WI38 (cell line): ENCODE data around the gene LGI4.

ENCODE experiments used
- H3K4me3 ChIP-seq: 2 replicates; pipeline ENCODE4 v1.5.1; 2011; ENCODE audit warnings: low read depth, mild to moderate bottlenecking, control low read depth, low read length
- CTCF ChIP-seq: IDR thresholded peaks from 2 replicates; pipeline ENCODE4 v1.5.1; 2012; ENCODE audit warnings: low read depth, mild to moderate bottlenecking, control low read depth, low read length

LGI4 gene

DNA sequence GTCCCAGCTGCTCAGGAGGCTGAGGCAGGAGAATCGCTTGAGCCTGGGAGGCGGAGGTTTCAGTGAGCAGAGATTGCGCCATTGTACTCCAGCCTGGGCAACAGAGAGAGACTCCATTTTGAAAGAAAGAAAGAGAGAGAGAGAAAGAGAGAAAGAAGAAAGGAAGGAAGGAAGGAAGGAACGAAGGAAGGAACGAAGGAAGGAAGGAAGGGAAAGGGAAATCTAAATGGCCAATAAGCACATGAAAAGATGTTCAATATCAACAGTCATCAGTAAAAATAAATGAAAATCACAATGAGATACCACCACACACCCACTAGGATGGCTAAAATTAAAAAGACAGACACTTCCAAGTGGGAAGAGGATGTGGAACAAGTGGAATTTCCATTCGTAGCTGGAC is 39.4 kb upstream of the LGI4 start:
- H3K4me3 ChIP-seq, result no peak overlapping the region
- no peak for TF ChIP-seq CTCF

DNA sequence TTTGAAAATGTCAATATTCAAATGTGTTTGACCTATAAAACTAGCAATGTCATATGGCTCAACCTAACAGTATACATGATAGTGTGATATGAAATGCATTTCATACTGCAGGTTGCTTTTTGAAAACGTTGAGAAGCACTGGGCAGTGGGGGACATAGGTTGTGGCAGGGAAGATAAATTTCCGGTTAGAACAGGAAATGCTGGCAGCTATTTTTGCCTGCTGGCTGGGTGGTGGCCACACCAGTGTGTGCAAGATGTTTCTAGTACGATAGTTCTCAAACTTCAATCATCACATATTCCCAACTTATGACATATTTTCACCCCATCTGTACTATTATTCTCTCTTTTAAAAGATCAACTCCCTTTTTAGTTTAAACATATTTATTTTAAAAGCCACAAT is 36.9 kb upstream of the LGI4 start:
- no peak overlapping the region for H3K4me3 ChIP-seq
- no peak for TF ChIP-seq CTCF

DNA sequence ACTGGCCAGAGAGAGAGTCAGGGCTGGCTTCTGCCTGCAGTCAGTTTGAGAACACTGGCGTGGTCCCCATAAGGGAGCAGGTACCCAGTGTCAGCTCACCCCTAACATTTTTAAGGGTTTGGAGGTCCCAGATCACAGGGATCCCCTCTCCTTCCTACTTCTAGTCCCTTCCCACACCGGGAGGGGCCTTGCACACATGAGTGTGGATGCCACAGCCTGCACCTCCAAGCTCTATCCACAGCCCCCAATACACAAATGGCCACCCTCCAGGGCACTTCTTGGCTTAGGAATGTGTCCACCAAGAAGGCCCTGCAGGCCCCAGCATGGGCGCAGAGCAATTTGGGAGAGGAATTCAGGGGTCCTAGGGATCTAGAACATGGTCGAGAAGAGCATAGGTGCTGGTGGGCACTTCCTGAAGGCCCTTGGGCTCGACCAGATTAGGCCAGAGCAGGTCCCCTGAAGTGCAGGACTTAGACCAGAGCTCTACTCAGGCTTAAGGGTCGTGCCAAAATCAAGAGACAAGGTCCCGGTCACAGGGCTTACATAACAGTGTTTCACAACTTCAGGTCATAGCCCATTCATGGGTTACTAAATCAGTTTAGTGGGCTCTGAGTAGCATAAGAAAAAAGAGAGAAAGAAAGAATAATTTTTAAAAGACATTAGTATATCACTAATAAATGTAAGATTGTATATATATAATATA is 35.7 kb upstream of the LGI4 start:
- H3K4me3 ChIP-seq, result no peak overlapping the region
- no peak for TF ChIP-seq CTCF

DNA sequence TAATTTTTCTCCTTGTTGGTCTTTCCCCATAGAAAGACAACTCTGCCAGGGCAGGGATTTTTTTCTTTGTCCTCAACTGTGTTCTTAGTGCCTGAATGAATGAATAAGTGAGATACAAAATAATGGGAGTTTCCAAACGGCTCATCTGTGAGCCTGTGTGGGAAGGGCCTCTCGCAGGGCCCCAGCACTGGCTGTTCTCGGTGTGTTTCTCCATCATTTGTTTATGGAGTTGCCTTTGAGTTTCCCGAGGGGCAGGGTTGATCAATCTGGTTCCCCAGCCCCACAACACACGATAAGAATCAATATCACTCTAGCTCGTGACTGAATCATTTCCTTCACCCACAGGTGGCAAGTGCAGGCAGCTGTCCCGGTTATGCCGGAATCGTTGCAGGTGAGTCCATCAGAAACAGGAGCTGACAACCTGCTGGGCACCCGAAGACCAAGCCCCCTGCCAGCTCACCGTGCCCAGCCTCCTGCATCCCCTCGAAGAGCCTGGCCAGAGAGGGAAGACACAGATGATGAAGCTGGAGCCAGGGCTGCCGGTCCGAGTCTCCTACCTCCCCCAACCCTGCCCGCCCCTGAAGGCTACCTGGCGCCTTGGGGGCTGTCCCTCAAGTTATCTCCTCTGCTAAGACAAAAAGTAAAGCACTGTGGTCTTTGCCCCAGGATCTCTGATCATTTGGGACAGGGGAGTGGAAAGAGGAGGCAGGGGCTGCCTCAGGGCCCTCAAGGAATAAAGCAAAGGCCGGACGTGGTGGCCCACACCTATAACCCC is 34.5 kb upstream of the LGI4 start:
- H3K4me3 ChIP-seq, result no peak overlapping the region
- no peak for TF ChIP-seq CTCF

GRCh38 chr19:35168196-35168595 is 33.3 kb upstream of the LGI4 start:
- no peak overlapping the region for H3K4me3 ChIP-seq
- no peak for TF ChIP-seq CTCF

- no peak overlapping the region for H3K4me3 ChIP-seq
- no peak for TF ChIP-seq CTCF
Measured at GRCh38 chr19:35167251-35168119, 32.6 kb upstream of the LGI4 start.
